Endometrial microvascular endothelial cells (primary cell): ENCODE results near the gene CDK5R2. TPM values are rescaled to one million over a fixed set of nuclear protein-coding genes. Genes with fewer than 3 reads are reported as not detected.

ENCODE experiments used
- in situ Hi-C: cut with HindIII; loops from 2 replicates; pipeline ENCODE4 v1.10.0; 2017; ENCODE audit warnings: low sequenced_read_pairs, low pct_unique_long_range_greater_than_20kb; ENCODE audit errors: inconsistent ontology term
- total RNA-seq: library from RNA; depleted of rRNA; stranded (reverse); fragments of >200 nt; gene quantifications from one replicate; pipeline ENCODE4 v1.2.3, GENCODE V29; 2015; ENCODE audit errors: inconsistent ontology term

CDK5R2 gene
- total RNA-seq, 1 donor from 2014 or later = not detected

DNA sequence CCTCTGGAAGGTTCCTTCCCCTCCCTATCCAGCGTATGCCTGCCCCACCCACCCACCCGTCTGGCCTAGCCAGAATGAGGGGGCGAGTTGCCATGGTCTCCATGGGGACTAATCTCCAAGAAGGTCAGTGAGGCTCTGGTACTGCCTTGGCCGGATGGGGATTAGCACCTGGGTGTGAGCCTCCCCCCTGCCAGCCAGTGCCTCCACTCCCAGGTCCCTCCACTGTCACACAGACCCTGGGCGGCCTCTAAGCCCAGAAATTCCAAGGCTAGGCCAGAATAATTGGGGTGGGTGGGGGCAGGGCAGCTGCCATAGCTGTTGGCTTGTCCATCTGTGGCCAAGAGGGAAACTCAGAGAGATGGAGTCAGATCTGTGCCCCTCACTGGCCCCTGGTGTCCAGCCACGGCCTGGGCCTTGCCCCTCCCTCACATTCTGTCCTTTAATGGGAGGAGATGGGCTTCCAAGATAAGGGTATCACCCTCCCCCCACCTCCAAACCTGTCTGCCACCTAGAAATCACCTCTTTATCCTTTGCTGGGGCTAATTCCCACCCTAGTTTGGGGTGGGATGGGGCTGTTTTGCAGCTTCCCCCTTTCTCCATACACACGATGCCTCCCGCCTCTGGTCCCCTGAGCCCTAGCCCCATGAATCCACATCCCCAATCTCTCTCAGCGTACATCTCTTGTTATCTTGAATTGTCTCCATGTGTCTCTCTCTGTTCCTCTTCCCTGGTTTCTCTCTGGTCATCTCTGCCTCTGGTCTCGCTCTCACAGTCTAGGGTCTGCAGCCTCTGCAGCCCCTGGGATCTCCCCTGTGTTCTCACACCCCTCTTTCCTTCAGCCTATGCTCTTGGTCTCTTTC is 39.8 kb downstream of the CDK5R2 start:
- in situ Hi-C loops = no loop called here

GRCh38 chr2:218999881-219000568 is 40.6 kb downstream of the CDK5R2 start:
- in situ Hi-C loops = no loop called here

DNA sequence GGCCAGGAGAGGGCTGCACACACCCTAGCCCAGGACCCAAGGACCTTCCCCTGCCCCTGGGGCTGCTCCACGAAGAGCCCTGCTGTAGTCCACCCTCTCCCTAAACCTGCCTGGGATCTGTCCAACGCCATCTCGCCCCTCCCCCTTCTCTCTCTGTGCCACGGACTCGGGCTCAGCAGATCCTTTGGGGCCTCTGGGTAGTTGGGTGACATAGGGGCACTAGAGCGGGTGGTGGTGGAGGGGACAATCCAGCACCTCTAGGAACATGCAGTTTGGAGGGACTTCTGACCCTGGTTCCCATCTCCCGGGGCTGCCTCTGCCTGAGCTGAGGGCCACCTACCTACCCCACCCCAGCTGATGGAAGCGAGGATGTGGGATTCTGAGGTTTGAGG is 41.1 kb downstream of the CDK5R2 start:
- in situ Hi-C loops = no loop called here

DNA sequence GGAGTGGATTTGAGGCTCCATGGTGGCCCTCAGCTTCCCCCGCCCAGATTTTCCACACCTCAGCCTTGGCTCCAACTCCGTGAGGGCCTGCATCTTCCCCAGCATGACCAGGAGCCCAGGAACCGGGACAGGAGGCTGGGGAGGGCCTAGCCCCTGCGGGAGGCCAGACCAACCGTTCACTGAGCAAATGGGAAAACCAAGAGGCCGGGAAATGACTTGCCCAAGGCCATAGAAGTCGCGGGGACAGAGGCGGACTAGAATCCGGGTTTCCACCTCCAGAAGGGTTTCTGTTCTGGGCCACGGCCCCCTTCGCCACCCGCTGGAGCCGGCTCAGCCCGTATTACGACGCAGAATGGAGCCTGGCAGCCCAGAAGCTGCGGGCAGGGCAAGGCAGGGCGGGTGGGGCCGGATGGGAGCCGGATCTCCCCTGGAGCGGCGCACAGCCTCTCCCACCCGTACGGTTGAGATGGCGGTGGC is 41.7 kb downstream of the CDK5R2 start:
- in situ Hi-C loops = no loop called here

- in situ Hi-C loops = no loop called here
These were observed 42.3 kb downstream of the CDK5R2 start for GRCh38 chr2:219001577-219002394.

GRCh38 chr2:219002395-219003266 is 43.2 kb downstream of the CDK5R2 start:
- in situ Hi-C loops = no loop called here

- in situ Hi-C loops = no loop called here
These were observed 43.8 kb downstream of the CDK5R2 start for GRCh38 chr2:219003267-219003634.

DNA sequence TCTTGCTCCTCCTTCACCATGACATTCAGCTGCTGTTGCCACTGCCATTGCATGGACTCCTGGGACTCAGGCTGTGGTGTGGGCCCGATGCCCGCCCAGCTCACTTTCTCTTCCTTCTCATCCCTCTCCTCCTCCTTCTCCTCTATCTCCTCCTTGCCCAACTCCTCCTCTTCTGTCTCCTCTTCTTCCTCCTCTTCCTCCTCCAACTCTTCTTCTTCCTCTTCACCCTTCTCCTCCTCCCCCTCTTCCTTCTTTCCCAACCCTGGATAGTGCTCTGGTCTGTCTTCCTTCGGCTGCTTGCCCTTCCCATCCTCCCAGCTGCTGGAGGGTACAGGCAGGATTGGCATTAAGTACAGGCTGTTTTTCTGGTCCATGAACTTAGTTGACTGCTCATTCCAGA is 44.5 kb downstream of the CDK5R2 start:
- in situ Hi-C loops = no loop called here

DNA sequence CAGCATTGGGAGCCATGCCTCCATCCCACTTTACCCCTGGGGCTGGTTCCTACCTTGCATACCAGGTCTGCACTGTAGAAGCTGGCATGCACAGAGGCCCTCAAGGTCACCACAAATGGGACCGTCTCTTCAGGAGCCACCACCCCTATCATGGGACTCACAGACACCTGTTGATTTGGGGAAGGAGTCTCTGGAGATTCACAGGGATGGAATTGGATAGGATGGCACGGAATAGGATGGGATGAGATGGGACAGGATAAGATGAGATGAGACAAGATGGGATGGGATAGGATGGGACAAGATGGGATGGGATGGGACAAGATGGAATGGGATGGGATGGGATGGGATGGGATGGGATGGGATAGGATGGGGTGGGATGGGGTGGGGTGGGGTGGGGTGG is 49.8 kb downstream of the CDK5R2 start:
- in situ Hi-C loops = no loop called here

DNA sequence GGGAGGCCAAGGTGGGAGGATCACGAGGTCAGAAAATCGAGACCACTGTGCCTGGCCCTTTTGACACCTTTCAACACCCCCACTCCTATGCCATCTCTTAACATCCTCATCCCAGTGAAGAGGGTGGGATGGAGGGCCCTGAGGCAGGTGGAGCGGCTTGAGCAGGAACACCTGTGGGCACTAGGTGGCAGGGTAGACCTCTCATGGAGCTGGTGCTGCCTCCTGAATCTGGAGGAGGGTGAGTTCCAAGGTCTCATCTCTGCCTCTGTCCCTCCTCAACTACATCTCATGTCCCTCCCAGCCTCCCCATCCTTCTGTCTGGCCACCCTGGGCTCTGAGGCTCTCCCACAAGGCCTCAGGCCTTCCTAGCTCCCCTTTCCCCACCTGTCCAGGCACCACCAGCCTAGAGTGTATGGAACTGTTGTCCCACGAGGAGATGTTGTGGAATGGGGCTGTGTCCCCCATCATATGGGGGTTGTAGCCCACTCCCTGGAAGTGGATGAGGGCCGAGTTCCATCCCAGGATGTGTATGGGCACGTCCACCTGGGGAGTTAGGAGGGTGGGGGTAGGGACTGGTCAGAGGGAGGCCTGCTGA is 50.8 kb downstream of the CDK5R2 start:
- in situ Hi-C loops = no loop called here

- in situ Hi-C loops = no loop called here
These were observed 51.4 kb downstream of the CDK5R2 start for GRCh38 chr2:219010873-219011272.

Other genes with a start within 250 kb of the CDK5R2 start
- 24.1 TPM for gene TTLL4, start 248.8 kb upstream of the CDK5R2 start, total RNA-seq
- 5.9 TPM for gene CYP27A1, start 177.5 kb upstream of the CDK5R2 start, total RNA-seq
- not detected for gene PRKAG3, start 127.9 kb upstream of the CDK5R2 start, total RNA-seq
- not detected for gene WNT6, start 99.9 kb upstream of the CDK5R2 start, total RNA-seq
- not detected for gene WNT10A, start 78.8 kb upstream of the CDK5R2 start, total RNA-seq
- gene FEV, start 25.5 kb downstream of the CDK5R2 start, total RNA-seq = not detected
- not detected for gene CRYBA2, start 33.8 kb downstream of the CDK5R2 start, total RNA-seq
- gene CFAP65, start 81.8 kb downstream of the CDK5R2 start, total RNA-seq = not detected
- gene IHH, start 101.3 kb downstream of the CDK5R2 start, total RNA-seq = not detected
- gene NHEJ1, start 201.1 kb downstream of the CDK5R2 start, total RNA-seq = 25.8 TPM
- gene SLC23A3, start 210.4 kb downstream of the CDK5R2 start, total RNA-seq = 0.19 TPM
- 32.7 TPM for gene CNPPD1, start 217.3 kb downstream of the CDK5R2 start, total RNA-seq
- gene RETREG2, start 218.6 kb downstream of the CDK5R2 start, total RNA-seq = 54.4 TPM
- 24.1 TPM for gene ZFAND2B, start 247.1 kb downstream of the CDK5R2 start, total RNA-seq